CD4-positive, alpha-beta T cell treated with Interleukin-15 for 4 hours (primary cell): ENCODE data around the gene IFNL1.
"Not testable (repeated sequence)": the region's sequence is repeated elsewhere in the genome, so short reads cannot be mapped to it uniquely, and the experiment has no call there.

Source experiments
- DNase-seq: peaks from one replicate; pipeline ENCODE4 v3.0.0-alpha.2; 2020; ENCODE audit warnings: low spot score

The IFNL1 gene

DNA sequence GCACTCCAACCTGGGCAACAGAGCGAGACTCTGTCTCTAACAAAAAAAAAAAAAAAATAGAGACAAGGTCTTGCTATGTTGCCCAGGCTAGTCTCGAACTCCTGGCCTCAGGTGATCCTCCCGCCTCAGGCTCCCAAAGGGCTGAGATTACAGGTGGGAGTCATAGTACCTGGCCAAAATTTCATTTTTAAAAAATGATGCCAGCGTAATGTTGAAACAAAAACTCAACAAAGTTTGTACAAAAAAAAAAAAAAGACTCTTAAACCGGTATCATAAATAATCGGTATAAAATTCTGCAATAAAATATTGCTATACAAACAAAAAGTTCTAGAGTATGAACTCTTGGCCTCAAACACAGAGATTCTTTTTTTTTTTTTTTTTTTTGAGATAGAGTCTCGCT lies 36.1 kb downstream of the IFNL1 start:
- DNase-seq: no peak

DNA sequence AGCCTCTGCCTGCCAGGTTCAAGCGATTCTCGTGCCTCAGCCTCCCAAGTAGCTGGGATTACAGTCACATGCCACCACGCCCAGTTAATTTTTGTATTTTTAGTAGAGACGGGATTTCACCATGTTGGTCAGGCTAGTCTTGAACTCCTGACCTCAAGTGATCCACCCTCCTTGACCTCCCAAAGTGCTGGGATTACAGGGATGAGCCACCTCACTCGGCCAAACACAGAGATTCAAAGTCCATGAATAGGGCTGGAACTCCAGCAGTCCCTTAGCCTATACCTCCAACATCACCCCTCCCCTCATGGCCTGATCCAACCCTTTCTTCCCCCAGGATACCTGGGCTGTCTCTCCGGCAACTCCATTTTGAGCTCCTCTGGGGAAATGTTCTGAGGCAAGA lies 36.5 kb downstream of the IFNL1 start:
- not testable (repeated sequence) for DNase-seq

DNA sequence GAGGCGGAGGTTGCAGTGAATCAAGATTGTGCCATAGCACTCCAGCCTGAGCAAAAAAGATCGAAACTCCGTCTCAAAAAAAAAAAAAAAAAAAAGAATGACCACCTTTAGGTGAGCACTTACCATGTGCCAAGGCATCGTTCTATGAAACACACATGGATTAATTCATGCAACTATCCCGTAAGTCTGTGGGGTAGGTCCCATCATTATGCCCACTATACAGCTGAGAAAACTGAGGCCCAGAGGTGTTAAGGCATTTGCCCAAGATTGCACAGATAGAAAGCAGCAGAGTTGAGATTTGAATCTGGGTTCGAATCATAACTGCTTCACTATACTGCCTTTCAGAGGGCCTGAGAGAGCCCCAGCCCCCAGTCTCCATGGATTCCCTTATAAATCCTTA lies 37.3 kb downstream of the IFNL1 start:
- DNase-seq: no peak

- no peak for DNase-seq
Observed at GRCh38 chr19:39334444-39334976, 38.3 kb downstream of the IFNL1 start.

- DNase-seq: peak; percentile 15
Observed at GRCh38 chr19:39335168-39335548, 39.0 kb downstream of the IFNL1 start.

- no peak for DNase-seq
Observed at GRCh38 chr19:39336483-39336882, 40.3 kb downstream of the IFNL1 start.

DNA sequence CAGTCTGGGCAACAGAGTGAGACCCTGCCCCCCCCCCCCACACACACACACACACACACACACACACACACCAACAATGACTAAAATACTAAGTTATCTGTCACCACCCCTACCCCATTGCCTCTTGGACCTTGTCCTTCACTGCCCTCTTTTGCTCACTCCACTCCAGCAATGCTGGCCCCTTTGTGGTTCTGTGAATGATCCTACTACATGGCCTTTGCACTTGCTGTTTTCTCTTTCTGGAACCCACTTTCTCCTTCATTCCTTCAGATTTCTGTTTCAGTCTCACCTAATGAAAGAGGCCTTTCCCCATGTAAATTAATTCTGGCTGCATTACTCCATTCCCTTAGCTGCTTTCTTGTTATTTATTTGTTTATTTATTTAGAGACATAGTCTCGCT lies 43.5 kb downstream of the IFNL1 start:
- no peak for DNase-seq

DNA sequence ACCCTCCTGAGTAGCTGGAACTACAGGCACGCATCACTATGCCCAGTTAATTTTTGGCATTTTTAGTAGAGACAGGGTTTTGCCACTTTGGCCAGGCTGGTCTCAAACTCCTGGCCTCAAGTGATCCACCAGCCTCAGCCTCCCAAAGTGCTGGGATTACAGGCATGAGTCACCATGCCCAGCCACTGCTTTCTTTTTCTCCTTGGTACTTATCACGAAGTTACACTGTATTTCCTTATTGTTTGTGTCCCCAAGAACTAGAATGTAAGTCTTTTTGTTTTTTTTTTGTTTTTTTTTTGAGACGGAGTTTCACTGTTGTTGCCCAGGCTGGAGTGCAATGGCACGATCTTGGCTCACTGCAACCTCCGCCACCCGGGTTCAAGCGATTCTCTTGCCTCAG lies 43.9 kb downstream of the IFNL1 start:
- DNase-seq: not testable (repeated sequence)

DNA sequence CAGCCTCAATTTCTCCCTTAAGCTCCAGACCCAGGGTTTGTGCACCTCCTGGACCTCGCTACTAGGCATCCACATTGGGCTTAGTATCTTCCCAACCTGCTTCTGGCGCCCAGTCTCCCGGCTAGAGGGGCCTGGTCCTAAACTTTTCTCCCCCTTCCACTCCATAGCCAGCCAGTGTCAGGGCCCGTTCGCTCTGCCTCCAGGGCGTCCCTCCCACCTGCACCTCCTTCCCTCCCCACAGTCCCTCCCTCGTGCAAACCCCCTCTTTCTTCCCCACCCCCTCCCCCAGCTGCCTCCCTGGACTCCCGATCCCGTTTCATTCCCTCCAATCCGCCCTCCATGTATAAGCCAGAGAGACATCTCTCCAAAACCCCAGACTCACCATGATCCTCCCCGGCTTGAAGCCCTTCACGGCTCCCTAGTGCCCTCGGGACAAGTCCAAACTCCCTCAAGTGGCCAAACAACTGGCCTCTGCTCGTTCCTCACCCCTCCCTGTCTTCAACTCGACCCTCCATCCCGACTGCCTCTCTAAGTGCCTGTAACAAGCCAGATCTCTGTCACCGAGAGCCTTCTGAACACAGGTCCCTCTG lies 45.0 kb downstream of the IFNL1 start:
- DNase-seq: no peak

- DNase-seq: peak; percentile 99
Observed at GRCh38 chr19:39341719-39342604, 45.8 kb downstream of the IFNL1 start, which contains the start of gene SAMD4B. TSS of gene SAMD4B (plus strand) at chr19:39342421. CDS start at chr19:39356894, 14,473 bp downstream.

DNA sequence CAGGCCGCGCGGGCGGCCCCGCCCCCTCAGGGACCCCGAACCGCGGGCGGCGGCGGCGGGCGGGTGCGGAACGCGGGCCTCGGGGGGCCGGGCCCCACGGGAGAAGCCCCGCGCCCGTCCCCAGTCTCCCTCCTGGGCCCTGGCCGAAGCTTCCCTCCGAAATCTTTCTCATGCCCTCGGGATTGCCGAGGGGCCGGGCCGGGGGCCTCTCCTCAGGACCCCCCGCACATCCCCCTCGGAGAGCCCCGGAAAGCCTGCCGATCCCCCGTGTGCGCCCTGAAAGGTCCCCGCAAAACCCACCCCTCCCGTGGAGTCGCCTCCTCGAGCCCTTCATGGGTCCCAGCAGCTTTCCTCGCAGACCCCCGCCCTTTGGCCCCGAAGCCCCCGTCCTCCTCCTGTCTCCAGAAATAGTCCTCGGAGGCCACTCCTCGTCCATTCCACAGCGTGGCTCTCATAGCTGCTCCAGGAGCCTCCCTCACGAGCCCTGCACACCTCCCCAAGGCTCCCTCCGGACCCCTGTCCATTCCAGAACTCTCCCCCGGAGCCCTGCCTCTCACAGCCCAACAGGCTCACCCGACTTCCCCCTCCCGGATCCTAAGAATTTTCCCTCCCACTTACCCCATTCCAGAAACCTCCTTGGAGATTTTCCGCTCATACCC lies 46.6 kb downstream of the IFNL1 start:
- no peak for DNase-seq

- no peak for DNase-seq
Observed at GRCh38 chr19:39345956-39346355, 49.7 kb downstream of the IFNL1 start.

DNA sequence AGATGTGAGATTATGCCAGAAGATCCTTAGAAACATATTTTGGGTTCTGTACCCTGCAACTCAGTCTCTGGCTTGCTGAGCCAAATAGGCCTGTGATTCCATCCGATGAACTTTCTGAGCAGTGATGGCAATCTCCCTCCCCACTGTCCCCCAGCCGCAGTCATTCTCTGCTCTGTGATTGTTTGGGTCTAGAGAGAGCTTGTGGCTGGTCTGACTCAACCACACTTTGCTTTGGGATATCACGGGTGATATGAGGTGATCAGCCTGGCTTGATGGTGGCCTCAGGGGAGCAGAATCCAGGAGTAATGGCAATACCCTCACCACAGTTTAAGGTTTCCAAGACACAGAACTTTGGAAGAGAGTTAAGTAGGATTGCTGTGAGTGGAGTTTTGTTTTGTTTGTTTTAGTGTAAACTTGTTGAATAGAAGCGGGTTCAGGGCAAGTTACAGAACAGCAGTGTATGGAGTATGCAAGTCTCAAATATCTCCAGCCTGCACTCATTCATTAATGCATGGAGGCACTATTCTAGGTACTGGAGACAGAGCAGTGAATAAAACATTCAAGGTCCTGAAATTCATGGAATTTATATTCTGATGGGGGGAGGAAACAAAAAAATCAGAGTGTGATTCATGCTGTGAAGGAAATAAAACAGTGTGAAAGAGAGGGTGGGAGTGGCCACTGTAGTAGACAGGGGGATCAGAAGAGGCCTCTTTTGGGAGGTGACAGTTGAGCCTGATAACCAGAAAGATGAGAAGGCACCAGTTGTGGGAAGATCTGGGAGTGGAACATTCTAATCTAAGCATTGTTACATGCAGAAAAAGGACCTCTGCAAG lies 51.3 kb downstream of the IFNL1 start:
- no peak for DNase-seq
